C4-2B (cell line): ENCODE measurements around the gene NCOA6.

Experiments
- H3K27ac ChIP-seq: fragments of 450-650 bp; 2 replicates; pipeline ENCODE4 v1.5.1; 2017
- ZFX ChIP-seq: fragments of 450-650 bp; IDR thresholded peaks from 2 replicates; pipeline ENCODE4 v1.6.1; 2017
- TF ChIP-seq, protein P1 (sequence below): fragments of 450-650 bp; conservative IDR thresholded peaks from 2 replicates; pipeline ENCODE4 v1.5.1; 2017; ENCODE audit warnings: mild to moderate bottlenecking

Gene NCOA6

DNA sequence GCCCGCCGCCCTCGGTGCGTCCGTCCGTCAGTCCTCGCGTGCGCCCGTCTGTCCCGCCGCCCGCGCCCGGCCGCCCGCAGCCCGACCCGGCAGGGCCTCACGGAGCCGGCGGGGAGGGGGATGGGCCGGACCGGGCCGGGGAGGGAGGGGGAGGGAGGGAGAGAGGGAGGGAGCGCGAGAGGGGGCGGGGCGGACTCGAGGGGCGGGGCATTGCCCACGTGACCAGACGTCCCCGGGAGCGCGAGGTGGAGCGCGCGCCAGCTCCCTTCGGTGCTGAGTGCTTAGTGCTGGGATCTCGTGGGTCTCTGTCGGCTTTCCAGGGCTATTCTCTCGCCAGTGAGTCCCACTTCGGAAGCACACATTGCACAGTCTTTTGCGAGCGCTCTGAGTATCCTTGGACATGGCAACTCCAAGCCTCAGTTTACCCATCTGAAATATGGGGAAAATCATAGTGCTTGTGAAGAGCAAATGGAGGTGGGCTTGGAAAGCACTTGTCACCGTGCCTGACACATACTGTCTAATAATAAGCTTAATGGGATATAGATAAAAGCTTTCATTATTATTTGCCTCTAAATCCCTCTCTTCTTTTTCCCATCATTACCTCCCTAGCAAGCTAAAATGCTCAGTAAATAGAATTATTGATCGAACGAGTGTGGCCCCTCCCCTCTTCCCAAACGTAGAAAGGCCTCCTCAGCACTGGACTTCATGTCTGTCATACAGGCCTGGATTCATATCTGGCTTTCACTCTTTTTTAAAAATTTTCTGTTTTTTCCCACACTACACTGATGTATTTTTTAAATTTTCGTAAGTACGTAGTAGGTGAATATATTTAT, at the start of gene NCOA6:
TSS of gene NCOA6 (minus strand) at position 122 of the 833 bp plus-strand sequence. CDS start 43,296 bp downstream, outside the sequence.
- peak within 1 kb of the TSS; percentile 91 for H3K27ac ChIP-seq
- TF ChIP-seq, protein P1, sequence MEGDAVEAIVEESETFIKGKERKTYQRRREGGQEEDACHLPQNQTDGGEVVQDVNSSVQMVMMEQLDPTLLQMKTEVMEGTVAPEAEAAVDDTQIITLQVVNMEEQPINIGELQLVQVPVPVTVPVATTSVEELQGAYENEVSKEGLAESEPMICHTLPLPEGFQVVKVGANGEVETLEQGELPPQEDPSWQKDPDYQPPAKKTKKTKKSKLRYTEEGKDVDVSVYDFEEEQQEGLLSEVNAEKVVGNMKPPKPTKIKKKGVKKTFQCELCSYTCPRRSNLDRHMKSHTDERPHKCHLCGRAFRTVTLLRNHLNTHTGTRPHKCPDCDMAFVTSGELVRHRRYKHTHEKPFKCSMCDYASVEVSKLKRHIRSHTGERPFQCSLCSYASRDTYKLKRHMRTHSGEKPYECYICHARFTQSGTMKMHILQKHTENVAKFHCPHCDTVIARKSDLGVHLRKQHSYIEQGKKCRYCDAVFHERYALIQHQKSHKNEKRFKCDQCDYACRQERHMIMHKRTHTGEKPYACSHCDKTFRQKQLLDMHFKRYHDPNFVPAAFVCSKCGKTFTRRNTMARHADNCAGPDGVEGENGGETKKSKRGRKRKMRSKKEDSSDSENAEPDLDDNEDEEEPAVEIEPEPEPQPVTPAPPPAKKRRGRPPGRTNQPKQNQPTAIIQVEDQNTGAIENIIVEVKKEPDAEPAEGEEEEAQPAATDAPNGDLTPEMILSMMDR = no peak
- TF ChIP-seq ZFX = peak; percentile 91; the same call in 1 of the 2 replicates

DNA sequence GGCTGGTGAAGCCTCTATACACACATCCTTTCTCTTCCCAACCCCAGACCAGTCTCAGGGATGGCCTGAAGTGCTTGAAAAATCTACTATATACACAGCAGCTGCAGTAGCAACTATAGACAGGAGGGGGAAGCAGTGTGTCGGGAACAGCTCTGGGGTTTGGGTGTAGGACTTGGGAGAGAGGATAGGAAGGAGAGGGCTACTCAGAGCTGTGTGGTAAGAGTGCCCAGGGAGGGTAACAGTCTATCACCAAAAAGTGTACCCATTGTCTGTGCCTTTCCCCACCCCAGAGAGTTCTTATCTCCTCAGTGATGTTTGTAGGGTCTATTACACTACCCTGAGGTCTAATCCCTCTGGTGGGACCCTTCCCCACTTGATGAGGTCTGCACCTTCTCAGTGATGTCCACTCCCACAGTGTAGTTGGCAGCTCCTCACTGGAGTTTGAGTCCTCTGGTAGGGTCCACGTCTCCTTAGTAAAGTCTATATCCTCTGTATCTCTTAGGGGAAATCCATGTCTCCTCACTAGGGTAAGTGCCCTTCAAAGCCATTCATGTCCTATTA, 48.7 kb upstream of the NCOA6 start:
- H3K27ac ChIP-seq = peak overlapping the region; percentile 79
- TF ChIP-seq ZFX = no peak
- TF ChIP-seq, protein P1 = peak; percentile 89

DNA sequence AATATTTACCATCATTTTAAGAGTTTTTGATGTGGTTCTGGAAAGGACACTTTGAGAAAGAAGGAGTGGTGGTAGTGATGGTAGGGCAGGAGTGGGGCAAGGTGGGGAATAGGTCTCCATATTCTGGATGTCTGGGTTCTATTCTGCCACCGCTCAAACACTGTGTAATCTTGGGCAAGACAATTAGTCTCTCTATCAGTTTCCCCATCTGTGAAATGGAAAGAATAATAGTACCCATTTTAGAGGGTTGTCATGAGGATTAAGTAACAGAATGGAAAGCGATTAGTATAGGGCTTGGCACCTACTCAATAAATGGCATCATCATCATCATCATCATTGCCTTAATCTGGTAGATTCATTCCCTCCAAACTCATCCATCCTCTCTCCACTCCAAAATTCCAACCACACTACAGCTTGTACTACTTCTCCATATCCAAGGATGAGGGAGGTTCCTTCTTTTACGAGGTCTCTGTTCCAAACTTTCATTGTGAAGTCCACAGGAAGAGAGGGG, 48.2 kb upstream of the NCOA6 start:
- TF ChIP-seq ZFX = no peak
- TF ChIP-seq, protein P1 = no peak
- no peak overlapping the region; the same call in 1 of the 2 replicates for H3K27ac ChIP-seq

DNA sequence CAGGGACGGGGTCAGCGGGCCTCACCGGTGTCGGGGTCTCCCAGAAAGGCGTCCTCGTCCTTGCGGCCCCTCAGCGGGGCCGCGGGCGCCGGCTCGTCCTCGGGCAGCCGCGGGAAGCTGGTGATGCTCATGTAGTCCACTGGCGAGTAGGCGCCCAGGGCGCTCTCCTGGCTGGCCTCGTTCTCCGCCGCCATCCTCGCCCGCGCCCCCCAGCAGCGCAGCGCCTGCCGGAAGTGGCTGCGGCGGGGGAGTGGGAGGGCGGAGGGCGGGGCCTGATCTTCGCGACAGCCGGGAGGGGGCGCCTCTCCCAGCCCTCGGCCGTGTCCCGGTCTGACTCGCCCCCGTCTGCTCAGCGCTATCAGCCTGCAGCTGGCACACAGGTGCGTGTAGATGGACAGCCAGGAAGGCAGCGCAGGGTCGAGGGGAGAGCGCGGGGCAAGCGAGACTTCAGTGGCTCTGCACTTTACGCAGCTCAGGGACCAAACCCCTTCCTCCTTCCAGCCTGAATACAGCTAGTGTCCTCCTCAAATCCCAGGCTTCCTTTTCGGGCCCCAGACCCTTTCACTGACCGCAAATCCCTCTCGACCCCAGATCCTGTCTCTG, 47.3 kb upstream of the NCOA6 start, which contains the start of gene GGT7:
TSS of gene GGT7 (minus strand) at position 235 of the 603 bp plus-strand sequence. CDS start at position 194, 41 bp downstream.
- TF ChIP-seq, protein P1 = peak; percentile 94
- no peak for TF ChIP-seq ZFX
- H3K27ac ChIP-seq = peak within 1 kb of the TSS; percentile 57

DNA sequence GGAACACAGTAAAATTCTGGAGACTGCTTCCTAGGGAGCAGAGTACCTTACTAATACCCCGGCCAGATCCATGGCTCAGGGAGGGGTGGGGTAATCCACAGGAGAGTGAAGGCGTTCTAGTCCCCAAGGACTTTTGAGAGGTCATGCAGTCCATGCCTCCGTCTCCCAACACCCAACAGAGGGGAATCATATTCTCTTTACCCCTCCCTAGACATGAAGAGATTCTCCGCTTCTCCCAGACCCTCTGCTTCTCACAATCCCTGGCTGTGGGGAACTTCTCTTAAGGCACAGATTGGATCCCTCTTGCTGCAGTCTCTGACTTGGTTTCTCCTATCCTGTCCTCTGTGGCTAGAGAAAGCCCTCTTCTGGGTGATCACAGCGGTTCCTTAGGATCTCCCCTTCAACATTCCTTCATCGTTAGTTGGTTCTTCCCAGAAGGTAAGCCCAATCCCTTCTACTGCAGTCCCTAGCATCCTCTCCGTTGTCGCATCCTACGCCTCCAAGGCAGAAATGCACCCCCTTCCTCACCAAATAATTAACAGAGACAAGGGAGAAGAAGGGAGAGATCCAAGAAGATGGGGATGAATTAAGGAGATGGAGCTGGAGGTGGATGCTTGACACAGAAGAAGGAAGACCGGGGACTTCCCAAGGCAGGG, 46.6 kb upstream of the NCOA6 start:
- TF ChIP-seq ZFX = no peak
- TF ChIP-seq, protein P1 = no peak
- peak overlapping the region; percentile 57 for H3K27ac ChIP-seq

DNA sequence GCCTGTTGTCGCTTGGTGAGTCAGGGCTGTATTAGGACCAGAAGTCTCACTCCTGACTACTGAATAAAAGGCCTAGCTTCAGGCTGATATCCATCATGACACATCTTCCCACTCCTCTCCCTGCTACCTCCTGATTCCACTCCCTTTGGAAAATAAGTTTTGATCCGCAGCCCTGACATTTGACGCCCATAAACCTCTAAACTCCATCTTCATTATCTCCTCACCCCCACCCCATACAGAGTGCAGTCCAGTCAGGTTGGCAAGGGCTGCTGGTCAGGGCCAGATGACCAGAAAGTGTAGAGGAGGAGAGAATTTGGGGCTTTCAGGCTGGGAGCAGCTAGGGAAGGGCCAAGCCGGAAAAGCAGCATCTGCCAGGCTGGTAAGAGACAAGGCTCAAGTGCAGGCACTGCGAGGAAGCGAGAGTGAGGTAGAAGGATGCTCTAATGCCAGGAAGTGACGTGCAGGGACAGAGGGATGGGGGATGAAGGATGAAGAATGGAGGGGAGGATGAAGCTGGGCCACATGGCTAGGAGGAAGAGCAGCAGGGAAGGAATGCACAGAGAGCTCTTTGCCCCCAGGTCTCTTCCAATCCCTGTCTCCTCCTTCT, 46.0 kb upstream of the NCOA6 start:
- no peak overlapping the region for H3K27ac ChIP-seq
- TF ChIP-seq, protein P1 = no peak
- no peak for TF ChIP-seq ZFX
